Measurements from ENCODE around the gene ATPAF2. TPM values are rescaled to one million over a fixed set of nuclear protein-coding genes. Genes with fewer than 3 reads are reported as not detected.

Gene ATPAF2
- 29.5 TPM for polyA plus RNA-seq (ENCODE audit: insufficient read length)
- long read RNA-seq, donor 1, partial matches to known transcripts, result 0 of 5 reads
- long read RNA-seq, donor 1, other reads (novel, unspliced or antisense), result 0 of 5 reads
- long read RNA-seq, donor 2, transcript ATPAF2-206 (8 exons, 1,564 nt), result major isoform, 6 of 8 reads
- long read RNA-seq, donor 2, partial matches to known transcripts, result 0 of 8 reads
- long read RNA-seq, donor 2, other reads (novel, unspliced or antisense), result 0 of 8 reads
- long read RNA-seq, donor 3, transcript ATPAF2-206 (8 exons, 1,564 nt), result major isoform, 7 of 8 reads
- long read RNA-seq, donor 3, partial matches to known transcripts, result 0 of 8 reads
- long read RNA-seq, donor 3, other reads (novel, unspliced or antisense), result 0 of 8 reads
- long read RNA-seq, donor 4, result 0 reads
- long read RNA-seq, donor 5, transcript ATPAF2-206 (8 exons, 1,564 nt), result major isoform, 9 of 17 reads
- long read RNA-seq, donor 5, partial matches to known transcripts, result 6 of 17 reads
- long read RNA-seq, donor 5, other reads (novel, unspliced or antisense), result 0 of 17 reads
- long read RNA-seq, donor 6, transcript ATPAF2-206 (8 exons, 1,564 nt), result major isoform, 6 of 8 reads
- long read RNA-seq, donor 6, partial matches to known transcripts, result 0 of 8 reads
- long read RNA-seq, donor 6, other reads (novel, unspliced or antisense), result 0 of 8 reads
- long read RNA-seq, donor 7, transcript ATPAF2-206 (8 exons, 1,564 nt), result major isoform, 9 of 20 reads
- long read RNA-seq, donor 7, partial matches to known transcripts, result 6 of 20 reads
- long read RNA-seq, donor 7, other reads (novel, unspliced or antisense), result 0 of 20 reads
- long read RNA-seq, donor 8, transcript ATPAF2-206 (8 exons, 1,564 nt), result major isoform, 8 of 10 reads
- long read RNA-seq, donor 8, partial matches to known transcripts, result 0 of 10 reads
- long read RNA-seq, donor 8, other reads (novel, unspliced or antisense), result 0 of 10 reads

GRCh38 chr17:18038861-18039534 is at the start of gene ATPAF2, which contains the start of gene GID4:
ATPAF2 (minus strand) TSS chr17:18039168; CDS start chr17:18039013, 155 bp downstream.
GID4 (plus strand) TSS chr17:18039408; CDS start chr17:18039465, 57 bp downstream.
- peak; percentile 99 for DNase-seq

DNA sequence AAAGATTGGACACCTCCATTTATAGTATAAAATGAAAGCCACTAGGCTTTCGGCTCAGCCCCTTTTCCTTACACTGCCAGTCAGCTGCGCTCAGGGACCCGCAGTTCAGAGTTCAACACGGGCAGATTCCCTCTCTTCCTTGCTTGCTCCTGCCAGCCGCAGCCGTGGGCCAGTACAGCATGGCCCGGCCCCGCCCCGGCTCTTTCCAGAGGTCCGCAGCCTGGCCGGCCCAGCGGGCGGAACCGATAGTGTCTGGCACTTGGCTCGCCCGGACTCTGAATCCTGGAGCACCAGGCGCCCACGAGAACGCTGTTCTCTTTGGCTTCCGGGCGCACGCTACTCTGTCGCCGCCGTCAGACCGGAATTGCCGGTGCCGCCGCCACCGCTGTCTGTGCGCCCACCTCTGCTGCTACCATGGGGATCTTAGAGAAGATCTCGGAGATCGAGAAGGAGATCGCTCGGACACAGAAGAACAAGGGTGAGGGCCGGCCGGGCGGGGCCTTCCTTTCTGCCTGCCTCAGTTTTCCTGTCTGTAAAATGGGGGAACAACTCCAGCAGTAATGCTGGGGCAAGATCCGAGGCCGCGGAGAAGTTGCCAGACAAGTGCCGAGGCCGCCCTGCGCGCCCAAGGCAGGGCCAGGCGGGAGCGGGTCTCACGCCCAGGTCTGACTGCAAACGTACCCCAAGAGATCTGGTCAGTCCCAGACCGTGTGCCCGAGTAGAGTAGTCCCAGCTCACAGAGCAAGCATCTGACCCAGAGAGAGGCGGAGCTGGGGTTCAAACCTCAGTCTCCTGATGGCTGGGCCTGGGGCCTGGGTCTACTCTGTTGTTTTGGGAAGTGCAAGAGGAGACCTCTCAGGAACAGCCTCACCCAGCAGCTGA is 48.9 kb upstream of the ATPAF2 start, which contains the start of gene DRG2:
Gene DRG2, plus strand, starts transcription at position 339 of the 882 bp plus-strand sequence. Its CDS starts 76 bp downstream, at position 415.
- peak; percentile 91 for DNase-seq

DNA sequence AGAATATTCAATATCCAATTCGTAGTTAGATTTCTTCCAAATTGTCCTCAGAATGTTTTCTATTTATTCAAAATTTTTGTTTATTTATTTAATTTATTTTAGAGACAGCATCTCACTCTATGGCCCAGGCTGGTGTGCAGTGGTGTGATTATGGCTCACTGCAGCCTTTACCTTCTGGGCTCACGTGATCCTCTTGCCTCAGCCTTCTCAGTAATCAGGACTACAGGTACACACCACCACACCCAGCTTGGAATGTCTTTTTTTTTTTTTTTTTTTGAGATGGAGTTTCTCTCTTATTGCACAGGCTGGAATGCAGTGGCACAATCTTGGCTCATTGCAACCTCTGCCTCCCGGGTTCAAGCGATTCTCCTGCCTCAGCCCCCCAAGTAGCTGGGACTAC is 45.3 kb upstream of the ATPAF2 start:
- DNase-seq, result no peak

- DNase-seq, result no peak
Observed at GRCh38 chr17:18079543-18079942, 40.6 kb upstream of the ATPAF2 start.

GRCh38 chr17:18076936-18077335 is 38.0 kb upstream of the ATPAF2 start:
- no peak for DNase-seq

DNA sequence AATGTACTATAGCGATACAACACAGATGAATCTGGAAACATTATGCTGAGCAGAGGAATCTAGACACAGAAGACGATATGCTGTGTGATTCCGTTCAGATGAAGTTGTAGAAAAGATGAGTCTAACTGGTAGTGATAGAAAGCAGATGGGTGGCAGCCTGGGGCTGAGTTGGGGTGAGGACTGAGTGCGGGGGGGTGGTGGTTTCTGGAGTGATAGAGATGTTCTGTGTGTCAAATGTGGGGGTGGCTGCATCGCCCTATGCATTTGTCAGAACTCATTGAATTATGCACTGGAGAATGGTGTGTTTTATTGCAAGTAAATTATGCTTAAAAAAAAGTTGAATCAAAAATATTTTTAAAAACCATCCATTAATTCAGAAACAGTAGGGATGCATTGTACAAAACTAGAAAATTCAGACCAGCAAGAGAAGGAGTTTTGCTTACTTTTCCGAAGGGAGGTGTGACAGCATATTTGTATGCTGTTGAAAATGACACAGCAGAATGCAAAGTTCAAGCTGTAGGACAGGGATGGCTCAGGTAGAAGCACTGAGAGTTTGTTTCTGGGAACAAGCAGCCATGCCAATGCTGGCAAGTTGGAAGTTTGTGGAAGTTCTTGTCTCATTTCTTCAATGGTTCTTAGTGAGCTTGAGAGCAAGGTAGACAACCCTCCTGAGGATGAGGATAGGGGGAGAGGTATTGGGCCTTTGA is 35.8 kb upstream of the ATPAF2 start:
- no peak for DNase-seq

DNA sequence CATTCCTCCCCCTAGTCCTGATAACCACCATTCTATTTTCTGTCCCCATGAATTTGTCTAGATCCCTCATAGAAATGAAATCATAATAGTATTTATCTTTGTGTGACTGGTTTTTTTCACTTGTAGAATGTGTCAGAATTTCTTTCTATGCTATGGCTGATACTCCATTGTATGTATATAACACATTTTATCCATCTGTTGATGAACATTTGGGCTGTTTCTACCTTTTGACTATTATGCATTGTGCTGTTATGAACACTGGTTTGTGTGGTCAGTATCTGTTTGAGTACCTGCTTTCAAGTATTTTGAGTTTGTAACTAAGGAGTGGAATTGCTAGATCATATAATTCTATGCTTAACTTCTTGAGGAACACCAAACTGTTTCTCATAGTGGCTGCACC is 32.8 kb upstream of the ATPAF2 start:
- DNase-seq, result no peak

DNA sequence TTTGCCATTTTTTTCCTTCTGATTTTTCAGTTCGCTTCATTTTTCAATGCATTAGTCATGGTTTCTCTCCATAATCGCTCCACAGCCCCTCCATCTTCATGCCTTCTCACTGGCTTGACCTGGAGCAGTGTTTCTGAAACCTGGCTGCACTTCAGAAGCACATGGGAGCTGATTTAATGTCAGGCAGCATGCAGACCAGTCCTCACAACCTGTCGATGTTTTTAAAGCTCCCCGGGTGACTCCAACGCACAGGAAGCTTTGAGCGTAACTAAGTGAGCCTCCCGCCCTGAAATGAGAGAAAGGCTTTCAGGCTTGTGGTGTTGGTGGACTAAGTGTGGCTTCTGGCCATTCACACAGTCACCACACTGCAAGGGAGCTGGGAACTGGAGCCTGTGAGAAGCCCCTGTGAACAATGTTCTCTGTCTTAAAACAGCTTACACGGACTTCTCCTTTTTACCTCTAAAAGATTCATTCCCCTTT is 31.9 kb upstream of the ATPAF2 start:
- DNase-seq, result peak; percentile 63

GRCh38 chr17:18069101-18069500 is 30.1 kb upstream of the ATPAF2 start:
- DNase-seq, result no peak

DNA sequence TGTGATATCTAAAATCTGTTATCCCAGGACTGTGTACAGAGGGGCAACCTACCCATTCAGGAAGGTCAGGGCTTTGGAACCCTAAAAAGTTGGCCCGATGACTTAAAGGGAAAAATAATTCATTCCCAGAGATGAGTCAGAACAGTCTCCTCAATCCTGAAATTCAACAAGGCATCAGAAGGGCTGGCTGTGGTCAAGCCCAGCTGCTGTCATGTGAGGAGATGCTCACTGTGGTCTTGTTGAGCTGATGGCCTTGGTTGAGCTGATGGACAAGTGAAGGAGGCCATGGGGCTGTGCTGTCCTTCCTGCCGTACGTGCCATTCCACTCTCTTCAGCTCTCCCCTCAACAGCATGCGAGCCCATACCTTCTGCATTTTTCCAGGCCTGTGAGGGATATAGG is 27.9 kb upstream of the ATPAF2 start:
- no peak for DNase-seq

DNA sequence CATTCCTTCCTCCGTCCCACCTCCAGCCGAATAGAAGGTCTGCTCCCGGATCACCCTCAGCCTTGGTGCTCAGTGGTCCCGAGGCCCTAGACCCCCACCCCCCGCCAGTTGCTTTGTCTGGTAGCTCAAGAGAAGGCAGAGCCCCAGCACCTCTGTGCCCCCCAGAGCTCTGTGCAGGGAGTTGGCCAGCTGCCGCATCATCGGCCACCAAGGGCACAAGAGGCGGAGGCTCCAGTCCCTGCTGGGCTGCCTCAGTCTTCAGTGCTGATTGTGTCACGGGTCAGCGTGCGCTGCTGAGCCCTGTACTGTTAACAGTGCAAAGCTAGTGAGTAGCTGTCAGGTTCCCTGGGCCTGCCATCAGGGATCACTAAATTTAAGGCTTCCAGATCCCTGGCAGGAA is 26.6 kb upstream of the ATPAF2 start:
- DNase-seq, result no peak

DNA sequence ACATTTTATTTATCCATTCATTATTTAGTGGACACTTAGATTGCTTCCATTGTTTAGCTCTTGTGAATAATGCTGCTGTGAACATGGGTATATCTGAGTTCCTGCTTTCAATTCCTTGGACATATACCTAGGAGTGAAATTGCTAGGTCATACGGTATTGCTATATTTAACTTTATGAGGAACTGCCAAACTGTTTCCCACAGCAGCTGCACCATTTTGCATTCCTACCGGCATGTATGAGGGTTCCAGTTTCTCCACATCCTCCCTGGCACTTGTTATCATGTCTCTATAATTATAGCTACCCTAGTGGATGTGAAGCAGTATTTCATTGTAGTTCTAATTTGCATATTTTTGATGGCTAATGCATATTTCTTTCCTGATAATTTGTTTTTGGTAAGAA is 25.1 kb upstream of the ATPAF2 start:
- DNase-seq, result no peak

DNA sequence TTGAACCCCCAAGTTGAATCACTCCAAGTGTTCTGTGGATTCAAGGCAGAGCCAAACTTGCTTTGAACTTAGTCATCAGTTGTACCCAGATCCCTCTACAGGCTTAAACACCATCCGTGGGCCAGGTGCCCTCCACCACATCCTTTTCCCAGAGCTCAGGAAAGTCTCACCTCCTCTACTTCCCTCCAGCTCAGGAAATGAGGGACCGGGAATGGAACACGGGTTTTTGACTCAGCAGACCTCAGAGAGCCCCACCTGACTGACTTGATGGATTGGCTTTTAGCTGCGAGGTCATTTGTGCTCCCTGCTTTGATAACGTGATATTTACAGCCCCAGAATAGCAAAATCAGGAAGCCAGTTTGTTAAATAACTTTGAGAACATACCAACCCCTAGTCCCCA is 20.3 kb upstream of the ATPAF2 start:
- no peak for DNase-seq

DNA sequence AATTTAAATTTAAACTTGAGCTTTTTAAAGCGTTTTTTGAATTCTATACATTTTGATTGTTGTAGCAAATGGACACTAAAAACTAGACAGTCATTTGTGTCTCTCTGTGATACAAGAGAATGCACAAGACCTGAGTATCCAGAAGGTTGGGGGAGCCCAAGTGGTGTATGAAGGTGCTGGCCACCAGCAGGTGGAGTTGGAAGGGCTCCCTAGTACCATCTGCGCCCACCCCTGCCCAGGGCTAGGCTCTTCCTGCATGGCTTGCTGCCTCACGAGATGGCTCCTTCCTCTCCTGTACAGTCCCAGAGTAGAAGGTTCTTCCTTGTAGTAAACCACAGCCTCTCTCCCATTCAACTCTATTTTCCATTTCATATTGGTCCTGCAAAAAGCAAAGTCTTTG is 17.2 kb upstream of the ATPAF2 start:
- no peak for DNase-seq

DNA sequence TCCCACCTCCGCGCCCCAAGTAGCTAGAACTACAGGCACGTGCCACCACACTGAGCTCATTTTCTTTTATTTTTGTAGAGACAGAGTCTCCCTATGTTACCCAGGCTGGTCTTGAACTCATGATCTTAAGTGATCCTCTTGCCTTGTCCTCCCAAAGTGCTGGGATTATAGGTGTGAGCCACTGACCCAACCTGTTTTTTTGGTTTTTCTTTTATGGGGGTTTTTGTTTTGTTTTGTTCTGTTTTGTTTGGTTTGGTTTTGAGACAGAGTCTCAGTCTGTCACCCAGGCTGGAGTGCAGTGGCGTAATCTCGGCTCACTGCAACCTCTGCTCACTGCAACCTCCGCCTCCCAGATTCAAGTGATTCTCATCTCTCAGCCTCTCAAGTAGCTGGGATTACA is 16.6 kb upstream of the ATPAF2 start:
- no peak for DNase-seq

GRCh38 chr17:18045691-18046350 is 6.9 kb upstream of the ATPAF2 start:
- no peak for DNase-seq

GRCh38 chr17:18044609-18045008 is 5.6 kb upstream of the ATPAF2 start:
- DNase-seq, result no peak

- DNase-seq, result no peak
Observed at GRCh38 chr17:18043491-18043890, 4.5 kb upstream of the ATPAF2 start.

- no peak for DNase-seq
Observed at GRCh38 chr17:18042983-18043382, 4.0 kb upstream of the ATPAF2 start.

GRCh38 chr17:18041776-18042175 is 2.8 kb upstream of the ATPAF2 start:
- DNase-seq, result no peak

Measured in left kidney (tissue), 8 donors.